Ureter (tissue), 1 donor: ENCODE measurements around the gene KANSL1L. TPM values are rescaled to one million over a fixed set of nuclear protein-coding genes. Genes with fewer than 3 reads are reported as not detected.

ENCODE experiments used
- DNase-seq: peaks from one replicate; pipeline ENCODE4 v3.0.0-alpha.2; 2020; ENCODE audit warnings: low spot score
- total RNA-seq: library from RNA; stranded (reverse); gene quantifications from one replicate; pipeline ENCODE4 v1.2.4, GENCODE V29; 2023
- donor health status: DM: yes; HTN: yes; CAD: no.

The KANSL1L gene
- total RNA-seq, 1 donor from 2014 or later = 44.1 TPM

- DNase-seq = no peak
Measured at GRCh38 chr2:209993968-209994367, 177.2 kb downstream of the KANSL1L start.

- no peak for DNase-seq
Measured at GRCh38 chr2:209990838-209991237, 180.4 kb downstream of the KANSL1L start.

GRCh38 chr2:209988010-209988409 lies 183.2 kb downstream of the KANSL1L start:
- DNase-seq = no peak

- no peak for DNase-seq
Measured at GRCh38 chr2:209986415-209986814, 184.8 kb downstream of the KANSL1L start.

GRCh38 chr2:209985874-209986273 lies 185.3 kb downstream of the KANSL1L start:
- DNase-seq = no peak

GRCh38 chr2:209984291-209984690 lies 186.9 kb downstream of the KANSL1L start:
- DNase-seq = no peak

- no peak for DNase-seq
Measured at GRCh38 chr2:209977386-209978239, 193.6 kb downstream of the KANSL1L start.

GRCh38 chr2:209976698-209977385 lies 194.4 kb downstream of the KANSL1L start:
- DNase-seq = no peak

GRCh38 chr2:209974576-209974975 lies 196.6 kb downstream of the KANSL1L start:
- DNase-seq = no peak

GRCh38 chr2:209973328-209973727 lies 197.9 kb downstream of the KANSL1L start:
- DNase-seq = no peak

Other genes with a start within 250 kb of the KANSL1L start
- 71.3 TPM for gene RPE, start 168.8 kb downstream of the KANSL1L start, total RNA-seq
- 9.0 TPM for gene ACADL, start 54.0 kb upstream of the KANSL1L start, total RNA-seq
- gene MYL1, start 143.8 kb upstream of the KANSL1L start, total RNA-seq = 0.42 TPM